Uterus (tissue), 4 donors: ENCODE data around the gene N4BP2L2. TPM values are rescaled to one million over a fixed set of nuclear protein-coding genes. Genes with fewer than 3 reads are reported as not detected.
A peak's percentile ranks its signal among the peaks of the same experiment; 100 is the strongest.

Experiments
- DNase-seq, 2 donors: peaks; one replicate each; pipeline ENCODE4 v3.0.0-alpha.2; 2019 to 2020
- H3K27ac ChIP-seq, 2 donors: fragments of 200-600 bp; sonication (generic); 1 replicate in 1 of 2; 2 replicates in 1 of 2; pipeline ENCODE4 v1.5.1; 2016 to 2018
- H3K27me3 ChIP-seq, 2 donors: fragments of 200-600 bp; sonication (generic); one replicate each; pipeline ENCODE4 v1.5.1; 2018 to 2019; ENCODE audit warnings: control low read depth in 1 of 2
- H3K36me3 ChIP-seq, 2 donors: fragments of 200-600 bp; sonication (generic); one replicate each; pipeline ENCODE4 v1.5.1; 2019; ENCODE audit warnings: control low read depth in 1 of 2
- H3K4me1 ChIP-seq, 2 donors: fragments of 200-600 bp; sonication (generic); one replicate each; pipeline ENCODE4 v1.5.1; 2018 to 2019; ENCODE audit warnings: control low read depth in 1 of 2
- H3K4me3 ChIP-seq, 2 donors: fragments of 200-600 bp; sonication (generic); 1 replicate in 1 of 2; 2 replicates in 1 of 2; pipeline ENCODE4 v1.5.1; 2018 to 2019; ENCODE audit warnings: mild to moderate bottlenecking in 1 of 2
- H3K9me3 ChIP-seq, 2 donors: fragments of 200-600 bp; sonication (generic); one replicate each; pipeline ENCODE4 v1.5.1; 2019; ENCODE audit warnings: control low read depth in 1 of 2
- CTCF ChIP-seq, 4 experiments: fragments of 200-600 bp in 2 of 4; fragments of 450-650 bp in 2 of 4; sonication (generic) in 2 of 4; IDR thresholded peaks; one replicate each; pipeline ENCODE4 v1.5.1; 2016 to 2019; ENCODE audit warnings: antibody characterized with exemption in 4 of 4, mild to moderate bottlenecking in 2 of 4, moderate library complexity in 1 of 4
- POLR2A ChIP-seq, 2 donors: fragments of 450-650 bp; IDR thresholded peaks; one replicate each; pipeline ENCODE4 v1.6.1; 2016; ENCODE audit warnings: antibody characterized with exemption in 2 of 2, mild to moderate bottlenecking in 1 of 2, moderate library complexity in 1 of 2
- intact Hi-C: fragments of 100-400 bp; cut with DNase I; formaldehyde crosslinking; loops from one replicate; pipeline ENCODE4 v1.15.1; 2023; ENCODE audit warnings: low total_unique reads
- total RNA-seq, 4 donors: library from RNA; depleted of rRNA in 3 of 4; stranded (reverse); fragments of >200 nt in 3 of 4; gene quantifications; one replicate each; pipeline versions ENCODE4 v1.1.0 to v1.2.4, GENCODE V29; 2014 to 2023
- donor health status: DM: yes; HTN: yes; CAD: no.

Gene N4BP2L2
- total RNA-seq, 4 donors from 2014 or later, result 187 to 288 (median 233) TPM

- Histone ChIP-seq H3K9me3 (peaks cover 0 to 3% of the 10 kb centered on the region in 2 donors), H3K4me1 (peaks cover 0 to 3% of the 10 kb centered on the region in 2 donors), H3K36me3 (no peaks in the 10 kb centered on the region), H3K4me3 (no peak overlapping the region), H3K27ac (no peak overlapping the region), H3K27me3 (no peaks in the 10 kb centered on the region)
- intact Hi-C loops, result no loop called here
- no peak for TF ChIP-seq CTCF (IDR thresholded peaks at IDR 0.05)
- TF ChIP-seq POLR2A (IDR thresholded peaks at IDR 0.05), result no peak
- no peak for DNase-seq
Observed at GRCh38 chr13:32417995-32418394, 120.6 kb downstream of the N4BP2L2 start.

GRCh38 chr13:32415019-32415418 is 123.6 kb downstream of the N4BP2L2 start:
- no peak overlapping the region for H3K27ac ChIP-seq
- no peak for TF ChIP-seq POLR2A (IDR thresholded peaks at IDR 0.05)
- TF ChIP-seq CTCF (IDR thresholded peaks at IDR 0.05), result no peak
- H3K4me3 ChIP-seq, result no peak overlapping the region
- no peaks in the 10 kb centered on the region for H3K4me1 ChIP-seq
- DNase-seq, result no peak
- intact Hi-C loops, result no loop called here
- H3K36me3 ChIP-seq, result no peaks in the 10 kb centered on the region
- H3K27me3 ChIP-seq, result no peaks in the 10 kb centered on the region
- H3K9me3 ChIP-seq, result peaks cover 0 to under 1% of the 10 kb centered on the region in 2 donors

GRCh38 chr13:32414580-32414979 is 124.0 kb downstream of the N4BP2L2 start:
- H3K27ac ChIP-seq, result no peak overlapping the region
- intact Hi-C loops, result no loop called here
- no peak for DNase-seq
- H3K27me3 ChIP-seq, result no peaks in the 10 kb centered on the region
- H3K4me1 ChIP-seq, result no peaks in the 10 kb centered on the region
- TF ChIP-seq POLR2A (IDR thresholded peaks at IDR 0.05) (no peak), CTCF (IDR thresholded peaks at IDR 0.05) (no peak)
- no peak overlapping the region for H3K4me3 ChIP-seq
- H3K9me3 ChIP-seq, result no peaks in the 10 kb centered on the region
- H3K36me3 ChIP-seq, result no peaks in the 10 kb centered on the region

GRCh38 chr13:32413284-32413683 is 125.3 kb downstream of the N4BP2L2 start:
- Histone ChIP-seq H3K9me3 (no peaks in the 10 kb centered on the region), H3K4me1 (no peaks in the 10 kb centered on the region), H3K4me3 (no peak overlapping the region), H3K36me3 (no peaks in the 10 kb centered on the region), H3K27ac (no peak overlapping the region), H3K27me3 (no peaks in the 10 kb centered on the region)
- no peak for TF ChIP-seq POLR2A (IDR thresholded peaks at IDR 0.05)
- intact Hi-C loops, result no loop called here
- DNase-seq, result no peak

- H3K4me3 ChIP-seq, result no peak overlapping the region
- no peaks in the 10 kb centered on the region for H3K27me3 ChIP-seq
- no peaks in the 10 kb centered on the region for H3K9me3 ChIP-seq
- H3K36me3 ChIP-seq, result no peaks in the 10 kb centered on the region
- peak overlapping the region; percentile 20 to 58 for H3K27ac ChIP-seq
- peak; percentile 59 to 73 for DNase-seq
- no peaks in the 10 kb centered on the region for H3K4me1 ChIP-seq
- no peak for TF ChIP-seq CTCF (IDR thresholded peaks at IDR 0.05)
- no peak for TF ChIP-seq POLR2A (IDR thresholded peaks at IDR 0.05)
- intact Hi-C loops, result no loop called here
Observed at GRCh38 chr13:32409561-32410421, 128.8 kb downstream of the N4BP2L2 start.
